ENCODE measurements around the gene GRK5.

The GRK5 gene

DNA sequence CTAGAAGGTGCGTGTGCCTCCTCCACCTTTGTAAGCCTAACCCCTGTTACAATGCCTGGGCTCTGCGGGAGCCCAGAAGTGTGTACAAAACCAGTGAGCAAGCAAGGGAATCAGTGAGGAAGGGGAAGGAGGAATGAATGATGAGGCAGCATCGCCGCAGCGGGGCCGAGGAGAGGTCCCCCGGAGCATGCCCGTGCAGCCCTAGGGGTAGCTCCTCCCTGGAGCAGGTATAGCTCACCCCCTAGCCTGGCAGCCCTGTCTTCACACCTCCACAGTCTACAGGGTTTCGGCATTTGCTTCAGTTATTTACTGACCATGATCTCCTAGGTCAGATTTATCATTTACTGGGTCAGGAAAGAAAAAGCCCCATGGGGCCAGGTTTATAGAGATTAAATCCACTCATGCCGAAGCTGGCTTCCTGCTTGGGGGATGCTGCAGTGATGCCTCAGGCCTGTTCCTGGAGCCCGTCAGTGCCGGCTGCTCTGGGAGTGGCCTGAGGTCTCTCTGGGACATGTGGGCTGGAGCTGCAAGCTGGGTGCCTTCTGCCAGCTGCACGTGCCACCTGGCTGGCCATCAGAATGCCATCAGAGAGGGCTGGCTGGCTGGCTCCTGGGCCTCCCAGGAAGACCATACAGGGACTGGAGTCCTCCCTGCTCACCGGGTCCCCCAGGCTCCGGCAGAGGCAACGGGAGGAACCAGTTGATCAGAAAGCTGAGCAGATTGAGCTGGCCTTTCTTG is 138.9 kb downstream of the GRK5 start:
- no peak for DNase-seq (ENCODE audit: low read depth)
- TF ChIP-seq, protein P1, sequence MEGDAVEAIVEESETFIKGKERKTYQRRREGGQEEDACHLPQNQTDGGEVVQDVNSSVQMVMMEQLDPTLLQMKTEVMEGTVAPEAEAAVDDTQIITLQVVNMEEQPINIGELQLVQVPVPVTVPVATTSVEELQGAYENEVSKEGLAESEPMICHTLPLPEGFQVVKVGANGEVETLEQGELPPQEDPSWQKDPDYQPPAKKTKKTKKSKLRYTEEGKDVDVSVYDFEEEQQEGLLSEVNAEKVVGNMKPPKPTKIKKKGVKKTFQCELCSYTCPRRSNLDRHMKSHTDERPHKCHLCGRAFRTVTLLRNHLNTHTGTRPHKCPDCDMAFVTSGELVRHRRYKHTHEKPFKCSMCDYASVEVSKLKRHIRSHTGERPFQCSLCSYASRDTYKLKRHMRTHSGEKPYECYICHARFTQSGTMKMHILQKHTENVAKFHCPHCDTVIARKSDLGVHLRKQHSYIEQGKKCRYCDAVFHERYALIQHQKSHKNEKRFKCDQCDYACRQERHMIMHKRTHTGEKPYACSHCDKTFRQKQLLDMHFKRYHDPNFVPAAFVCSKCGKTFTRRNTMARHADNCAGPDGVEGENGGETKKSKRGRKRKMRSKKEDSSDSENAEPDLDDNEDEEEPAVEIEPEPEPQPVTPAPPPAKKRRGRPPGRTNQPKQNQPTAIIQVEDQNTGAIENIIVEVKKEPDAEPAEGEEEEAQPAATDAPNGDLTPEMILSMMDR (conservative IDR thresholded peaks at IDR 0.05; ENCODE audit: low read length): no peak
- no peak overlapping the region for H3K4me3 ChIP-seq (ENCODE audit: low read length)

DNA sequence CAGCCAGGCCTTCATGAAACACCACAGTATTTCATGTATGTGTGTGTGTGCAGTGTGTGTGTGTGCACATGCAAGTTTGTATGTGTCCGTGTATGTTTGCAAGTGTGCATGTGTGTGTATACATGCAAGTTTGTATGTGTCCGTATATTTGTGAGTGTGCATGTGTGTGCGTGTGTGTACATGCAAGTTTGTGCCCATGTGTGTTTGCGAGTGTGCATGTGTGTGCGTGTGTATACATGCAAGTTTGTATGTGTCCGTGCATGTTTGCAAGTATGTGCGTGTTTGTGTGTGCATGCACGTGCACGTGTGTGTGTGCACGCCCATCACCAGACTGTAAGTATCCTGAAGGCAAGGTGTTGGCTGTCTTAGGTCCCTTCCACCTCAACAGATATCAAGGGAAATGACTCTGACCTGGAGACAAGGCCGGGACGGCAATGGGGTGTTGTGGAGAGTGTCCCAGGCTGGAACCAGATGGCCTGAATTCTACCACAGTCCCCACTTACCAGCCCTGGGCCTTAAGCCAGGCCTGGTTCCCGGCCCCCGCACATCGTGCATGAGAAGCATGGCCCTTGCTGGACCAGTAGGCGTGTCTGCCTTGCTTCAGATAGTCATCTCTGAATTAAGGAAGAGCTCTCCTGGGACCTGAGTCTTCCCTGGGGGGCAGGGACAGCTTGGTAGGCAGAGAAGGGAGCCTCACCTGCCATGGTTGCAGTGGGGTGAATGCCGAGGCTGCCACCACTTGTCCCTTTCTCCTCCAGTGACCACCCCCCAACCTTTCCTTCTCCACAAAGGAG is 140.0 kb downstream of the GRK5 start:
- TF ChIP-seq, protein P1 (conservative IDR thresholded peaks at IDR 0.05; ENCODE audit: low read length): no peak
- H3K4me3 ChIP-seq (ENCODE audit: low read length): no peak overlapping the region
- no peak for DNase-seq (ENCODE audit: low read depth)

DNA sequence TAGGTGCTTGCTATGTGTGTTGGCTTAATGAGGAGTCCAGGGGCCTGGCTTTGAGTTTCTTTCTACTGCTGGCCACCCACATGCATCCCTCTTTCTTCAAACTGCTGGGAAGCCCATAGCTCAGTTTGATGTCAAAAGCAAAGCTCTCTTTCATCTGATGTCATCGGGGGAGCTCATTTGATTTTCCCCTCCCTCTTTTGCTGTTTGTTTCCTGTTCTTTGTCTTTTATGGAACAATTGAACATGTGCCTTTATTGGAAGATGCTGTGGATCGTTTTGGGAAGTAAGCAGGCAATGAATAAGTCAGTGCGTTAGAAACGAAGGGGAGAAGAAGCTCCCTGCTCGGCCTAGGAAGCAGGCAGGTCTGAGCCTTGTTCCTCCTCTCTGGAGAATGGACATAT is 140.7 kb downstream of the GRK5 start:
- TF ChIP-seq, protein P1 (conservative IDR thresholded peaks at IDR 0.05; ENCODE audit: low read length): no peak
- no peak overlapping the region for H3K4me3 ChIP-seq (ENCODE audit: low read length)
- no peak for DNase-seq (ENCODE audit: low read depth)

DNA sequence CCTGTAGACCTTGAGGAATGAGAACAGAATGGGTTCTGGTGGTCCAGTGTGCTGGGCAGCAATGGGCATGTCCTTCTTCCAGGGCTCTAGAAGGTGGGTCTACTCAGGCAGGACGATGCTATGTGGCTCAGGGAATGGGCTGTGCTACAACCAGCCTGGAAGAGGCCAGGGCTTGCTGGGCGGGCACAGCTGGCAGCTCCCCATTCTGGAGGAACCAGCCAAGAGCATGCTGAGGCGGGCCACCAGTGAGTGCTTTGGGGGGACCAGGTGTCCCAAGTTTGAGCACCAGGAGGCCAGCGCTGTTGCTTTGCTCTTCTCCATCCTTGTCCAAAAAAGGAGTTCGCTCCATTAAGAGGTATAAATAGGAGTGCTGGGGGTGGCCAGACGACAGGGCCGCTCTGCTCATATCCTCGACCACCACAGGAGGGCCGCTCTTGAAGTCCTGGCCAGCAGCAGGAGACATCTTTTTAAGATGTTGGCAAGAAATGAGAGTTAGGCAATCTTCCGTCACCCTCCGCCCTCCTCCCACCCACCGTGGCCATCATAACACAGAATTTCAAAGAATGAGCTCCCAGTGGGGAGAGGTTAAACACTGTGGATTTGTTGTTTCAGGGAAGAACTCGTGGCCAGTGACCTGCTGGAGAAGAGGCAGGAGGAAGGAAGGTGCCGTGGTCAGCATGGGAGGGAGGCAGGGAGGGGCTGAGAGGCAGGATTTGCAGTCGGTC is 141.3 kb downstream of the GRK5 start:
- TF ChIP-seq, protein P1 (conservative IDR thresholded peaks at IDR 0.05; ENCODE audit: low read length): 0 out of 2 replicates have a peak, but pooled peaks have one; percentile 4
- peak; percentile 42 for DNase-seq (ENCODE audit: low read depth)
- no peak overlapping the region for H3K4me3 ChIP-seq (ENCODE audit: low read length)

DNA sequence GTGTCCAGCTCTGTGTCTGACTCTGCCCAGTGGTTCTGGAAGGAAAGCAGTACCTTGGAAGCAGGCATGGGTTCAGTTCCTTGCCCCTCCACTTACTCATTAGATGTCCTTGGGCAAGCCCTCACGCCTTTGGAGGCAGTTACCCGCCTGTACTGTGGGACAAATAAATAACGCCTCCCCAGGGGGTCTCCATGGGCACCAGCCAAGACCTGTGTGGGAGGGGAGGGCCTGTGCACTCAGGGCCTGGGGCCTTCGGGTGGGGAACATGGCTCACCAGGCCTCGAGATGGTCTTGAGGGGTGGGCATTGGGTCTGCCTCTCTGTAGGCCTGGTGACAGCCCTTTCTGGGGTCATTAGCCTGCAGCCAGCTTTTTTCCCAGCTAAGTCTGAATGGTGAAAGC is 142.0 kb downstream of the GRK5 start:
- no peak for DNase-seq (ENCODE audit: low read depth)
- no peak overlapping the region for H3K4me3 ChIP-seq (ENCODE audit: low read length)
- TF ChIP-seq, protein P1 (conservative IDR thresholded peaks at IDR 0.05; ENCODE audit: low read length): no peak

DNA sequence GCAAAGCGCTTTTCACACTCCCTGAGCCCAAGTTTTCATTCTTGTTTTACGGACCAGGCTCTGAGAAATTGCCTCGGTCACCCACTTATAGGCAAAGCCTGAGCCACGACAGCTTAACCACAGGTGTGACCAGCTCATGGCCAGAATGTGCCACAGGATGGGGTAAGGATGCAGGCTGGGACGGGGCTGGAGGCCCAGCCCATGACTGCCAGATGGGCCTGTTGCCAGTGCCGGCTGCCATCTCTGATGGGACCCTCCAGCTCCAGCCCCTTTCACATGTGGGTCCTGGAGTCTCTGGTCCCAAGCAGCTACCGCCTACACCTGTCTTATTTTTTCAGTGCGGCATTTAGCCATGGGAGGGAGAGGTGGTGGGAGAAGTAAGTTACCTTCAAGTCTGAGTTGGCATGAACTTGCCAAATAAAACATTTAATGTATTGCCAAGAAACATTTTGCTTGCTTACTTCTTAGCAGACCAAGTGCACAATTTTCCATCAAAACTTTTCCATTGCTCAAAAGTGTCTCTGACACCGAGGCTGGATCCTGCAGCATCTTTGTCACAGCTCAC is 142.6 kb downstream of the GRK5 start:
- no peak overlapping the region for H3K4me3 ChIP-seq (ENCODE audit: low read length)
- DNase-seq (ENCODE audit: low read depth): no peak
- TF ChIP-seq, protein P1 (conservative IDR thresholded peaks at IDR 0.05; ENCODE audit: low read length): no peak

Measured in AG10803 (cell line).